Astrocyte of the spinal cord (primary cell): ENCODE measurements around the gene AK5.
A peak's percentile ranks its signal among the peaks of the same experiment; 100 is the strongest.
"Not testable (repeated sequence)": the region's sequence is repeated elsewhere in the genome, so short reads cannot be mapped to it uniquely, and the experiment has no call there.

Source experiments
- DNase-seq: peaks from one replicate; pipeline ENCODE4 v3.0.0; 2011; ENCODE audit warnings: low read depth, low spot score
- H3K4me3 ChIP-seq: 2 replicates; pipeline ENCODE4 v1.5.1; 2011; ENCODE audit warnings: low read depth, mild to moderate bottlenecking, low read length, moderate library complexity
- CTCF ChIP-seq: IDR thresholded peaks from 2 replicates; pipeline ENCODE4 v1.5.1; 2012; ENCODE audit warnings: low read depth, mild to moderate bottlenecking, low read length, inconsistent platforms
- in situ Hi-C: cut with HindIII; loops from 2 replicates; pipeline ENCODE4 v1.10.0; 2017; ENCODE audit warnings: low sequenced_read_pairs

AK5 gene

GRCh38 chr1:77405186-77405585 lies 123.4 kb downstream of the AK5 start:
- in situ Hi-C loops, result no loop called here
- no peak for TF ChIP-seq CTCF
- no peak overlapping the region for H3K4me3 ChIP-seq
- no peak for DNase-seq

- DNase-seq, result peak; percentile 29
- no peak for TF ChIP-seq CTCF
- H3K4me3 ChIP-seq, result no peak overlapping the region
- in situ Hi-C loops, result no loop called here
These were observed 124.8 kb downstream of the AK5 start for GRCh38 chr1:77406661-77407060.

- DNase-seq, result peak; percentile 70
- in situ Hi-C loops, result no loop called here
- H3K4me3 ChIP-seq, result no peak overlapping the region
- no peak for TF ChIP-seq CTCF
These were observed 126.0 kb downstream of the AK5 start for GRCh38 chr1:77407738-77408375.

- H3K4me3 ChIP-seq, in situ Hi-C loops, DNase-seq: not testable (repeated sequence)
These were observed 127.1 kb downstream of the AK5 start for GRCh38 chr1:77408933-77409332.

- in situ Hi-C loops, result no loop called here
- no peak for TF ChIP-seq CTCF
- peak; percentile 42 for DNase-seq
- no peak overlapping the region for H3K4me3 ChIP-seq
These were observed 130.4 kb downstream of the AK5 start for GRCh38 chr1:77412069-77412819.

- in situ Hi-C loops, result no loop called here
- H3K4me3 ChIP-seq, result no peak overlapping the region
- no peak for DNase-seq
- TF ChIP-seq CTCF, result no peak
These were observed 131.2 kb downstream of the AK5 start for GRCh38 chr1:77412820-77413530.
